ENCODE data around the gene ARHGDIB.

ARHGDIB gene

DNA sequence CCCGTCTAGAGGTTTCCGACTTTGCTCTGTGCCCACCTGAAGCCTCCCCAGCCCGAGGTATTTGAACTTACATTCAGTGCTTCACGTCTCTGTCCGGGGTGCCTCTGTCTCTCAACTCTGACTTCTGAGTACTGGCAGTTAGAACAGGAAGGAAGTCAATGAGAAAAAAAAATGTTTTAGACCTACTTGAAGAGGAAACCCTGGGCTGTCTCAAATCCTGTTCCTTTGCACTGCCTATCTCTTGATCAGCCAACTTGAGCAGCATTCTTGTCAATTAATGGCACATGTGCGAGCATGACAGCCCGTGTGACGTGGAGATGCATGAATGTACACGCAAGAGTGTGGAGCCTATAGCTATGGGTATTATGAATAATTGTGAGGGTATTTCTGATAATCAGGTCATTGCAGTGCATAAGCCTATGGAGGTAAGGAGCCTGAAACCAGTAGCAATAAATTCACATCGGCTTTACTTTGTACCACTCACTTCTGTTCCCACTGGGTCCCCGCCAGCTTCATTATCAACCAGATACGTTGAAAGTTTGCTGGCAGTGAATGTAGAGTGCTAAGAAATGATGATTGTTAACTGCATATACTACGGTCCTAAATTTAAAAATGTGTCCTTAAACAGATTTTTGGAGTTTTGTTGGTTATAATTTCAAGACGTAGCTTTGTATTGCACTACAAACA, at the start of gene ARHGDIB:
Gene ARHGDIB, minus strand, starts transcription at position 136 of the 687 bp plus-strand sequence. CDS start 10,889 bp downstream, outside the sequence.
- peak; percentile 54 to 82 for DNase-seq (ENCODE audit: extremely low read depth in 1 of 2, low read depth in 1 of 2)

DNA sequence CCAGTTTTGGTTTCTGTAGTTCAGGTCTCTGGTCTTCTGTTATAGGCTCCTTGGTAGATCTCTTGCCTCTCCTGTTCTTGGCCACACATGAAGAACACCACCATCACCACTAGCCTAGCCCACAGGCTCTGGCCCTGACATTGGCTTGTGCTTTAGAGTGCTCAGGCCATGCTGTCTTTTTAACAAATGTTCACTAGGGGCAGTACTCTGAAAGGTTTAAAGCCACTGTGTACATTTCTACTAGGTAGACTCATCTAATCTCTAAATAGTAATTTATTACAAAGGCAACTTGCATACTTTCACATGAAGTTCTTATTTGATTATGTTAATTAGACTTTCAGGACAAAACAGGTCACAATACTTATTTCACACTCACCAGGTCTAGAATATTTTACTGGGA, 49.8 kb upstream of the ARHGDIB start:
- no peak for DNase-seq (ENCODE audit: extremely low read depth in 1 of 2, low read depth in 1 of 2)

DNA sequence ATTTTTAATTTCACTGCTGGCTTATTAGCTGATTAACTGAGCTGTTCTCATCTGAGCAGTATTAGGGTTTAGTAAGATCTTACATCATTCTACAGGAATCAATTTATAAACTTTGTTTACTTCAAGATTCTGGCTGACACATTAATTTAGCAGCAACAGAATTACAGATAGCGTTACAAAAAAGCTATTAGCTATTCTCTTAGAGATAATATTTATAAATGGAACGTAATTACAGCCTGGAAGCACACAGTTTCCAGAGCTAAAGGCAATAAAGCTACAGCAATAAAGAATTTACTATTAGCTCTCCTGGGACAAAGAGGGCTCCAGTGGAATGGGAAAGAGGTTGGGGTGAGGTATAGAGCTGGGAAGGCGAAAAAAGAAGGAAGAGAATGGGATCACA, 46.1 kb upstream of the ARHGDIB start:
- DNase-seq (ENCODE audit: extremely low read depth in 1 of 2, low read depth in 1 of 2) = no peak

DNA sequence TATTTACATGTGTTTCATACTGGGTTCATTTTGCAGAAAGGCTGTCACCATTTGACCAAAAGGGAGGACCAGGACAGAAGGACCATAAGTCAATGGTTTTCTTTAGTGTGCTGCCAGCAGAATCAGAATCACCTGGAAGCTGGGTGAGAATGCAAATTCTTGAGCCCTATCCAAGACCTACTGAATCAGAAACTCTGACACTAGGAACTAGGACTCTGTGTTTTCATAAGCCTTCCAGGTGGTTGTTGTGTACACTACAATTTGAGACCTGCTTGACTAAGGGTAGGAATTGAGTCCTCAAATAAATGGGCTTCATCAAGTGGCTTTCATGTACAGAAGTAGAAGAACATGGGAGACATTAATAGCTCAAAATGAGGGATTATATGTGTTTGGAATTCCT, 43.7 kb upstream of the ARHGDIB start:
- DNase-seq (ENCODE audit: extremely low read depth in 1 of 2, low read depth in 1 of 2) = no peak

DNA sequence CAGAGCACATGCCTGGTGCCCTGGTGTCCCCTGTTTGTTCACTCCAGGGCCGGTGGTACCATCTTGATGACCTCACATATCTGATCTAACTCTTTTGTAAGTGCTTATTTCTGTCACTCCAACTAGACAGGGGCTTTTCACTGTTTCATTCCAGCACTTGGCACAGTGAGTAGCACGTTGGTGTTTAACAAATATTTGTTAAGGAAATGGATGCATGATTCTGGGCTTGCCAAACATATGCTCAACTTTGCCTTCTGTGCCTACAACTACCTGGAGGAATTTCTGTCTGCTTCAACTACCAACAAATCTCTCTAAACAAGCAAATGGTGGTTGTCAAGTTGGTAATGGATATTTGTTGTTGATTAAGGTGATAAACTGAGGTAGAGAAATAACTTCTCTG, 43.0 kb upstream of the ARHGDIB start:
- DNase-seq (ENCODE audit: extremely low read depth in 1 of 2, low read depth in 1 of 2) = no peak

DNA sequence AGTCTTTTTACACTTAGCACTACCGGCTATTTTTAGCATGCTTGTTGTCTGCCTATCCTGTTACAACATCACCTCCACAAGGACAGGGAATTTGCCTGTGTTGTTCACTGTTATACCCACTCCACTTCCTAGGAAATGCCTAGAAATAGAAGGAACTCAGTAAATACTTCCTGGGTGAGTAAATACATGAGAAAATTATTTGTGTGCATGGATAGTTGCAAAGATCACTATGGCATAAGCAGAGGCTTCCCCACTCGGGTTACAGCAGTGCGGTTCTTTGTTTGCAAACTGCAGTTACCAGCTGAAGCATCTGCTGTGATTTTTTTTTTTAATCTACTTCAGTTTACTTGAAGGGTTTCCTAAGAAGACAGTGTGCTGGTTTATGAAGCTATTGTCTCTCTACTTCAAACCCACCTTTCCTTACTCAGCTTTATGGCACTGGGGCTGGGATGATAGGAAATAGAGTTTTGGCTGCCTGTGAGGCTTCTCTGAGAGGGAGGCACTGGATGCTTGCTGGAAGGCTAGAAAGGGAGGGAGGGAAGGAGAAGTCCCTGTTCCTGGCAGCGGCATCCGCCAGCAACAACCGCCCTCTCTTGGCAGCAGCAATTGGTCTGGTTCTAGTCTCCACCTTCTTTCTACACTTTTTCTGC, 40.5 kb upstream of the ARHGDIB start:
- no peak for DNase-seq (ENCODE audit: extremely low read depth in 1 of 2, low read depth in 1 of 2)

DNA sequence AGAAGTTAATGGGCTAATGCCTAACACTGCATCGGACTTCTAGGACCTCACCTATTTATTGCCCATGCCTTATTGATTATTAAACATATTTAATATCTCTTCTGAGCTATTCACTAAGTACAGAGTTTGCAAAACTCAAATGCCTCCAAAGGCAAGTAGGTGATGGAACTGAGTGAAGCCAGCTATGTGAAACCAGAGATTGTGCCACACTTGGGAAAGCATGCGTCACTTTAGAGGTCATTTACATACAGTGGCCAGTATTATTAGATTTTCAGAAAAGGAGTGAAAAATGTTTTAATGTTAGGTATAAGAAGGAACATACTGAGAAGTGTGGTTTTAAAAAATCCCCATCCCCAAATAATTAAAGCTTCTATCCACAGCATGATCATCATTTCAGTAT, 39.2 kb upstream of the ARHGDIB start:
- no peak for DNase-seq (ENCODE audit: extremely low read depth in 1 of 2, low read depth in 1 of 2)

DNA sequence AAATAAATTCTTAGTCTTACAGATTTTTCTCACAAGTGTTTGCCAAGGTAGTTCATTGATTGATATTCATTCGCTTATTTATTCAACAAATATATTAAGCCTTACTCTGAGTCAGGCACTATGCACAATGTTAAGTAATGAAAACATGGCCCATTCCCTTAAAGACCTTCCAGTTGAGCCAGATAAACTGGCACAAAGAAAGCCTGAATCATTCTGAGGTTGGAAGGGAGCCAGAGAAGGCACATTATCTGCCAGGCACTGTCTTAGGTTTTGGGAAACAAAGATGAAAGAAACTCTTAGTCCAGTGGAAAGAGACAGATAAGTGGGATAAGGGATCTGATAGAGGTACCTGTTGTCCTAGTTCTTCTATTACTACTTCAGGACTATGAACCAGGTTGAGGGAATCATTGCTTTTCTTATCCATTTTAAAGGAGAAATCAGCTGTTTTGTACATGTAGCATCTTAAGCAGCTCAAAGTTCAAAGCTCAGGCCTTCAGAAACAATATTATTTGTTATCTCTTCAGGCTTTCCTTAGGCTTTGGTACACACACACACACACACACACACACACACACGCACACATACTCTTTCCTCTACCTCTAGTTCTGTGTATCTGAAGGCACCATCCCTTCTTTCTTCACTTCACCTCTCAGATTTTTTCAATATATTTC, 38.4 kb upstream of the ARHGDIB start:
- no peak for DNase-seq (ENCODE audit: extremely low read depth in 1 of 2, low read depth in 1 of 2)

DNA sequence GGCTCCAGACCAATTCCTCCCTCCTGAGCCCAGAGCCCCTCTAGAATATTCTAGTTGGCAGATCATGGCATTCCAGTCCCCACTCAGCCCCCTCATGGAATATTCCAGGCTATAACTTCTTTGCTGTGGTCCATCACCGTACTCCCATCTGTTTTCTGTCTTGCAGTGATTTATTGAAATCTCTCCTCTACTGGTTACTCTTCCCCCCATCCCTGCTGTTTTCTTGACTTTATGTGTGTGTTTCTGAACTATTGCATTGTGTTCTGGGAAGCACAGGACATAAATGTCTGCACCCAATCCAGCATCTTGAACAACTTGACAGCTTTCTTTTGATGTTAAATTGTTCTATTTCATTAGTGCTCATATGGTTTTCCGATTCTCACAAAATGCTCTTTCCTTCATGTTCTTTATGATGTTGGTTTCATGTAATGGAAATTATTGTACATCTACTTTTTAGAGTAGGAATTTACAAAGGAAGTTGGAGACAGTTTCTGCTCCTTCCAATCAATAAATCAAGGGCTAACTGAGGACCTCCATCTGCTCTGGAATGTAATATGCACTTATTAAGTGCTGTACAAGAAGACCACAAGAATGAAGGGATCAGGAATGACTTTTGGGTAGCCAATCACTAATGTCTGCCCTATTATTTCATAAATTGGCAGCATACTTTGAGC, 37.8 kb upstream of the ARHGDIB start:
- no peak for DNase-seq (ENCODE audit: extremely low read depth in 1 of 2, low read depth in 1 of 2)

DNA sequence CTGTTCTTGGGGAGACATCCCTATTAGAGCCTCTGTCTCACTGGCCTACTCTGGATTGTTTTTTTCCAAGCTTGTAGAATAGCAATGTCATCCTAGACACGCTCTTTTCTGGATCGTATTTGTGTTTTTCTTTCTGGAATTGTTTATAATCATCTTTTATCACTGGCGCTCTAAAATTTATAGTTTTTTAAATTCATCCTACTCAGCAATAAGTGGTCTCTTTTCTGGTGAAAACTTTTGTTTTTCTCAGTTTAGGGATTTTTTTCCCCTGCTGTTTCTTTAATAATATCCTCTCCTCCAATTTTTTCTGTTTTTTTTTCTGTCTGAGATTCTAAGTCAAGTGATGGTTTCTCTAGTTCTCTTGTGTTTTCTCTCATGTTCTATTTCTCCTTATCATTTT, 36.6 kb upstream of the ARHGDIB start:
- DNase-seq (ENCODE audit: extremely low read depth in 1 of 2, low read depth in 1 of 2) = no peak

DNA sequence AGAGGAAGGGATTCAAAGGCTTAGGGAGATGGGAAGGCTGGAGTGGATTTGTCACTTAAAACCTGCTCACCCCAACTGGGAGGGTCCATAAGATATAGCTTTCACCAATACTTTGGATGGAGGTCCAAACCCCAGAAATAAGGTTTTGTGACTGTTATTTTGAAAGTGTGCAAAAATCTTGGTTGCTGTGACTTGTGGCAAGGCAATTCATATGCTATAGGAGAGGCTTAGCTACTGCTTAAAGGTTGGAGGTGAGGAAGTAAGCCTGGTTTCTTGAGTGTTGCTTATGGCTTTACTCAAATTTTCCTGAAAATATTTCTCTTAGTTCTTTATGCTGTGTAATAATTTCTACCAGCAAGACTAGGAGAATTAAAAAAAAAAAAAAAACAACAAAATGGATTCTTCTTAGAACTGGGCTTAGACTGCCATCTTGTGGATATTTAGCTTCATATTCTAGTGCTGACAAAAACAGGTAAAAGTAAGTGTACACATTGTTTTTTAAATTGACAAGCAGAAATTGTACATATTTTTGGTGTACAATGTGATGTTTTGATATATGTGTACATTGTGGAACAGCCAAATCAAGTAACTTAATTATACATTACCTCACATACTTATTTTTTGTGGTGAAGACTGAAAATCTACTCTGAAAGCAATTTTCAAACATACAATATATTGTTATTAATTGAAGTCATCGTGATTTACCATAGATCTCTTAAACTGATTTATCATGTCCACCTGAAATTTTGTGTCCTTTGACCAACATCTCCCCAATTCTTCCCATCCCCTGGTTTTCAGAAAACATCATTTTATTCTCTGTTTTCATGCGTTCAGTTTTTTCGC, 34.4 kb upstream of the ARHGDIB start:
- no peak for DNase-seq (ENCODE audit: extremely low read depth in 1 of 2, low read depth in 1 of 2)

DNA sequence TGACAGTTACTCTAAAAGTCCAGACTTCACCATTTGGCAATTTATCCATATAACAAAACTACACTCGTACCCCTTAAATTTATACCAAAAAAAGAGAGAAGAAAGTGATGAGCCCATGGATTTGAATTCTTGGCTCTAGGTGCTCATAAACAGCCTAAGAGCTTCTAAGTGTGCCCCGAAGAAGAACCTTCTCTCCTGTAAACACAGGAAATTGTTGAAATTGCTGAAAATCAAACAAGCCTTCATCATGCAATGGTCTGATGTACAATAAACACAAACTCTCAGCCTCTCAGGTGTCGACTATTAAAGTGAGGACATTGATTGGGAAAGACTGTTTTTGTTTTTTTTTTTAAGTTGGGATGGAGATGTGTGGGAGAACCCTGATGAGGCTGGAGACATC, 33.2 kb upstream of the ARHGDIB start:
- DNase-seq (ENCODE audit: extremely low read depth in 1 of 2, low read depth in 1 of 2) = no peak

DNA sequence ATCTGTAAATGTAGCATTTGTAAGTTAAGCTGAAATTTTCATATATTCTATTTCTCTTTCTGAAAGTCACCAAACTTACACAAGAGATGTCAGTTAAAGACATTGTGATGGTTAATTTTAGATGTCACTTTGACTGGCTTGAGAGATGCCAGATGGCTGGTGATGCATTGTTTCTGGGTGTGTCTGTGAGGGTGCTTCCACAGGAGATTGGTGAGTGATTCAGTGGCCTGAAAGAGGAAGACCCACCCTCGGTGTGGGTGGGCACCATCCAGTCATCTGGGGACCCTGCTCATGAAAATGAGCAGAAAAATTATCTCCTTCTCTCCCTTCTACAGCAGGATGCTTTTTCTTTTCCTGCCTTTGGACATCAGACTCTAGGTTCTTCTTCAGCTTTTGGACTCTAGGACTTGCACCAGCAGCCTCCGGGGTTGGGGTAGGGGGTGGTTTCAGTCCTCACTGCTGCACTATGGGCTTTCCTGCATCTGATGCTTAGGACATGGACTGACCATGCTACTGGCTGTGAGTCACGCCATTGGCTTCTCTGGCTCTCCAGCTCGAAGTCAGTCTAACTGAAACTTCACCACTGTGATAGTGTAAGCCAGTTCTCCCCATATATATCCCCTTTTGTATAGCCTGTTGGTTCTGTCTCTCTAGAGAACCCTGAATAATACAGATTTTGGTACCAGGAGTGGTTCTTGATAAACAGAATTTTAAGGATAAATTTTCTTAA, 32.3 kb upstream of the ARHGDIB start:
- no peak for DNase-seq (ENCODE audit: extremely low read depth in 1 of 2, low read depth in 1 of 2)

DNA sequence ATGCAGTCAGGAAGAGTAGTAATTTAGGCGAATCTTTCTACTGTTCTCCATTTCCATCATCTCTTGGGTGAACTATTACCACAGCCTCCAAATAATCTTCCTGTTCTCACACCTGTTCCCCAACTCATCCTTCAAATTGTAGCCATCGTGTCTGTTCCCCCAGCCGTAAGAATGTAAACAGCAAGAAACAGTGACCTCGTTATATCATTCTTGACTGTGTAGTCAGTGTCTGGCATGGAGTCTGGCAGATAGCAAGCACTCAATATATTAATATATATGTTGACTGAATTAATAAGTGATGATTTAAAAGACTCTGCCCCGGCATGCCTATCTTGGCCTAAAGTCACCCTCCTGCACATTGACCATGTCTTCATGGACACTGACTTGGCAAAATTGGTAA, 31.7 kb upstream of the ARHGDIB start:
- DNase-seq (ENCODE audit: extremely low read depth in 1 of 2, low read depth in 1 of 2) = no peak

DNA sequence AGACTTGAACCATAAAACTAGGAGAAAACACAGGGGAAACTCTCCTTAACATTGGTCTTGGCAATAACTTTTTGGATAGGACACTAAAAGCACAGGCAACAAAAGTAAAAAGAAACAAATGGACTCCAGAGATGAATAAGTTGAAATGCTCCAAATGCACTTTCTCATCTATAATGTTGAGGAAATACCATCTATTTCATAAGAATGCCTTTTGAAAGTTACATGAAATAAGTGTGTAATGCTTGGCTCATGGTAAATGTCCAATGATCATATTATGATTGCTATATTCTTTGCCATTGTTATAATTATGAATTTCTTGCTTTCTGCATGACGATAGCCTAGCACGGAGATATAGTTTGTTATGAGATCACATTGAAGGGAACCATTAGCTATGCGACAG, 31.3 kb upstream of the ARHGDIB start:
- no peak for DNase-seq (ENCODE audit: extremely low read depth in 1 of 2, low read depth in 1 of 2)

DNA sequence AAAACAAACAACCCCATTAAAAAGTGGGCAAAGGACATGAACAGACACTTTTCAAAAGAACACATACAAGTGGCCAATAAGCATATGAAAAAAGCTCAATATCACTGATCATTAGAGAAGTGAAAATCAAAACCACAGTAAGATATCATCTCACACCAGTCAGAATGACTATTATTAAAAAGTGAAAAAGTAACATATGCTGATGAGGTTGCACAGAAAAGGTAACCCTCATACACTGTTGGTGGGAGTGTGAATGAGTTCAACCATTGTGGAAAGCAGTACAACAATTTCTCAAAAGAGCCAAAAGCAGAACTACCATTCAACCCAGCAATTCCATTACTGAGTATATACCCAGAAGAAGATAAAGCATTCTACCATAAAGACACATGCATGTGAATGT, 29.7 kb upstream of the ARHGDIB start:
- DNase-seq (ENCODE audit: extremely low read depth in 1 of 2, low read depth in 1 of 2) = no peak

DNA sequence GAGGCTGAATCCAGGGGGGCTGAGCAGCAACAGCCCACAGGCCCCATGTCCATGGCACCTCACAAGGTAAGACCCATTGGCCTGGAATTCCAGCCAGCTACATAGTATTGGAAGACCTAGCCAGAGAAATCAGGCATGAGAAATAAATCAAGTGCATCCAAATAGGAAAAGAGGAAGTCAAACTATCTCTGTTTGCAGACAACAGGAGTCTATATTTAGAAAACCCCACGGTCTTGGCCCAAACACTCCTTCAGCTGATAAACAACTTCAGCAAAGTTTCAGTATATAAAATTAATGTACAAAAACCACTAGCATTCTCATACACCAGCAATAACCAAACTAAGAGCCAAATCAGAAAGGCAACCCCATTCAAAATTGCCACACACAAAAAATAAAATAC, 28.4 kb upstream of the ARHGDIB start:
- no peak for DNase-seq (ENCODE audit: extremely low read depth in 1 of 2, low read depth in 1 of 2)

DNA sequence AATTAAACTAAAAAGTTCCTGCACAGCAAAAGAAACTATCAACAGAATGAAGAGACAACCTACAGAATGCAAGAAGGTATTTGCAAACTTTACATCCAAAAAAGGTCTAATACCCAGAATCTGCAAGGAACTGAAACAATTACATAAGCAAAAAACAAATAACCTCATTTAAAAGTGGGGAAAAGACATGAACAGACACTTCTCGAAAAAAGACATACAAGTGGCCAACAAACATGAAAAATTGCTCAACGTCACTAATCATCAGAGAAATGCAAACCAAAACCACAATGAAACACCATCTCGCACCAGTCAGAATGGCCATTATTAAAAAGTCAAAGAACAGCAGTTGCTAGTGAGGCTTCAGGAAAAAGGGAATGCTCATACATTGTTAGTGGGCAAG, 26.6 kb upstream of the ARHGDIB start:
- no peak for DNase-seq (ENCODE audit: extremely low read depth in 1 of 2, low read depth in 1 of 2)

DNA sequence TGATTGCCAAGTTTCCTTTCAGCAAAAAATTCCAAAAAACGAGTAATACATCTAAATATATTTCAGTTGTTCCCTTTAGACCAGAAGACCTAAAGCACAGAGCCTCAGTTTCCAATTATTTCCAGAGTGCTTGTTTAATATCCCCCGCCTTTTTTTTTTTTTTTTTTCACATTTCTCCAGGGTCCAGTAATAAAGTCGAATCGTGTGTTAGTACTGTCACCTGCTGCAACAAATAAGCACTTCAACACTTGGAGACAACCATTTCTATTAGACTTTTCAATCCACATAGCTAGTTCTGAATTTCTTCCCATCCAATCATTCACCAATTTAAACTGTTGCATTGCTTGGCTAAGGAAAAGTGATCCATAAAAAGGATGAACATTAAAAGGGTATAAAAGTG, 25.0 kb upstream of the ARHGDIB start:
- no peak for DNase-seq (ENCODE audit: extremely low read depth in 1 of 2, low read depth in 1 of 2)

DNA sequence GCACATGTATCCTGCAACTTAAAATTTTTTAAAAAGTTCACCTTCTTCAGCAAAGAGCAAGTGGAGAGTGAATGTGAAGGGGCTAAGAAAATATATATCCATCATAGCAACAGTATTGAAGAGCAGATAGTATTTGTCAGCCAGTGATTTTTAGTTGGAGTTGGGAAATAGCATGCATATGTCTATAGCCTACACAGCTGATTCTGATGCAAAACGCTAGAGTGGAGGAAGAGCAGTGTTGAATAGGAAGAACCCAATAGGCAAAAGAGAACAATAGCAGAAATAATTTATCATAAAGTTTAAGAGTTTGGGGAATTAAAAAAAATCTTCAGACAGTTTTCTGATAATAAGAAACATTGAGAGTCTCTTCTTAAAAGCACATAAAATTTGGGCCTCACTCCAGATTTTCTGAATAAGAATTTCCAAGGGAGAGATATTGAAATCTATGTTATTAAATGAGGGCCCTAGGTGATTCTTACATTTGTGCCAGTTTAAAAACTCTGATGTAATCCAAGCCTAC, 23.4 kb upstream of the ARHGDIB start:
- DNase-seq (ENCODE audit: extremely low read depth in 1 of 2, low read depth in 1 of 2) = no peak

Measured in activated CD8-positive, alpha-beta memory T cell treated with anti-CD3 and anti-CD28 coated beads for 1 hour (primary cell).